GM12878 (cell line): ENCODE measurements around the gene NIN. TPM values are rescaled to one million over a fixed set of nuclear protein-coding genes. Genes with fewer than 3 reads are reported as not detected.

Source experiments
- BACH1 ChIP-seq: fragments of 450-650 bp; IDR thresholded peaks from 2 replicates; pipeline ENCODE4 v1.6.1; 2017; ENCODE audit warnings: mild to moderate bottlenecking, borderline replicate concordance
- BCLAF1 ChIP-seq: fragments of 450-650 bp; IDR thresholded peaks from 2 replicates; pipeline ENCODE4 v1.6.1; 2017; ENCODE audit warnings: antibody characterized with exemption, mild to moderate bottlenecking, moderate library complexity
- BRCA1 ChIP-seq: IDR thresholded peaks from 2 replicates; pipeline ENCODE4 v1.6.1; 2011; ENCODE audit warnings: low read depth, low read length, improper control_type of control experiment
- CHD4 ChIP-seq: fragments of 200-600 bp; sonication (generic); IDR thresholded peaks from 2 replicates; pipeline ENCODE4 v1.6.1; 2016; ENCODE audit warnings: mild to moderate bottlenecking
- CREM ChIP-seq: IDR thresholded peaks from 2 replicates; pipeline ENCODE4 v1.6.1; 2014; ENCODE audit warnings: antibody characterized with exemption, low read depth
- HSF1 ChIP-seq: fragments of 150-350 bp; IDR thresholded peaks from 2 replicates; pipeline ENCODE4 v1.6.1; 2014; ENCODE audit warnings: mild to moderate bottlenecking, low read depth, low read length
- MTA2 ChIP-seq: fragments of 450-650 bp; IDR thresholded peaks from 2 replicates; pipeline ENCODE4 v1.6.1; 2016; ENCODE audit warnings: low read depth, mild to moderate bottlenecking, moderate library complexity
- MTA3 ChIP-seq: IDR thresholded peaks from 2 replicates; pipeline ENCODE4 v1.6.1; 2012; ENCODE audit warnings: low read length, inconsistent platforms, borderline replicate concordance
- NBN ChIP-seq: fragments of 450-650 bp; IDR thresholded peaks from 2 replicates; pipeline ENCODE4 v1.6.1; 2016
- NR2C2 ChIP-seq: IDR thresholded peaks from 2 replicates; pipeline ENCODE4 v1.6.1; 2011; ENCODE audit warnings: borderline replicate concordance, low read depth; ENCODE audit not compliant: control insufficient read depth, insufficient read length
- PAX8 ChIP-seq: fragments of 450-650 bp; IDR thresholded peaks from 2 replicates; pipeline ENCODE4 v1.6.1; 2017; ENCODE audit warnings: mild to moderate bottlenecking, moderate library complexity
- POLR2AphosphoS5 ChIP-seq: IDR thresholded peaks from 2 replicates; pipeline ENCODE4 v1.6.1; 2011; ENCODE audit warnings: mild to moderate bottlenecking, low read length, inconsistent platforms
- RB1 ChIP-seq: fragments of 450-650 bp; formaldehyde crosslinking; IDR thresholded peaks from 2 replicates; pipeline ENCODE4 v1.6.1; 2017; ENCODE audit warnings: mild to moderate bottlenecking, borderline replicate concordance
- SMARCA5 ChIP-seq: fragments of 450-650 bp; IDR thresholded peaks from 2 replicates; pipeline ENCODE4 v1.6.1; 2017; ENCODE audit warnings: mild to moderate bottlenecking
- YY1 ChIP-seq: IDR thresholded peaks from 2 replicates; pipeline ENCODE4 v1.6.1; 2011; ENCODE audit warnings: low read depth, mild to moderate bottlenecking, low read length
- ZNF207 ChIP-seq: fragments of 450-650 bp; IDR thresholded peaks from 2 replicates; pipeline ENCODE4 v1.6.1; 2014; ENCODE audit warnings: antibody characterized with exemption, mild to moderate bottlenecking, borderline replicate concordance
- polyA plus RNA-seq, 11 experiments: library from polyadenylated mRNA; depleted of rRNA in 4 of 11; unstranded in 6 of 11; stranded (reverse) in 5 of 11; fragments of >200 nt; fragmentation: Nextera tagmentation in 4 of 11; fragmentation: Illumina TruSeq in 1 of 11; extraction: Ambion mirVana in 4 of 11; extraction: Trizol in 1 of 11; gene quantifications; 1 replicate in 1 of 11; 2 replicates in 10 of 11; pipeline versions ENCODE4 v1.2.1 to v1.2.3, GENCODE V29; 2011 to 2016; ENCODE audit warnings: inconsistent platforms in 2 of 11, missing spikeins in 2 of 11, low read depth in 1 of 11
- total RNA-seq, 4 experiments: library from RNA; depleted of rRNA in 3 of 4; stranded (reverse); fragments of >200 nt in 3 of 4; fragmentation: Illumina TruSeq in 1 of 4; extraction: Trizol in 1 of 4; gene quantifications; 2 replicates each; pipeline versions ENCODE4 v1.2.1 to v1.2.3, GENCODE V29; 2013 to 2021
- TF ChIP-seq, protein P1 (sequence below): fragments of 450-650 bp; IDR thresholded peaks from 2 replicates; pipeline ENCODE4 v1.6.1; 2016; ENCODE audit warnings: mild to moderate bottlenecking, moderate library complexity, borderline replicate concordance
- TF ChIP-seq, protein P2 (sequence below): IDR thresholded peaks from 2 replicates; pipeline ENCODE4 v1.6.1; 2012; ENCODE audit warnings: mild to moderate bottlenecking, low read depth, low read length
- TF ChIP-seq, protein P3 (sequence below): IDR thresholded peaks from 2 replicates; pipeline ENCODE4 v1.6.1; 2011; ENCODE audit warnings: low read depth, mild to moderate bottlenecking, low read length, moderate library complexity, borderline replicate concordance; ENCODE audit errors: extremely low read depth

NIN gene
- total and polyA plus RNA-seq, 10 of the 15 experiments (the other 5 are each of a cell fraction or from before 2014, with no cell fraction given): 16.2 to 135 (median 70.3) TPM

DNA sequence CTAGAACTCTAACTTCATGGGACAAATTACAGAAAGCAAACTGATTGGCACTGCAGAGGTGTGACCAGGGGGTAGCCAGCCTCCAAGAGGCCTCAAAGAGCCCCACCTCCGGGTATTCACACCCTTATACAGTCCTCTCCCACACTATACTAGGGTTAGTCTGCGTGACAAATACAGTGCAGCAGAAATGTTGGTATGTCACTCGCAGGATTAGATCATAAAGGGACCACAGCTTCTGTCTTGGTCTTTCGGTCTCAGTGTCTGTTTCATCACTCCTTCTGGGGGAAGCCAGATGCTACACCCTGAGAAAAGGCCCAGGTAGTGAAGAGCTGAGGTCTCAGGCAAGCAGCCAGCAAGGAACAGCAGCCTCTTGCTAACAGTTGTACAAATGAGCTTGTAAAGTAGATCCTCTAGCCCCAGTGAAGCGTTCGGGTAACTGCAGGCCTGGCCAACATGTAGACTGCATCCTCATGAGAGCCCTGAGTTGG, 94.0 kb downstream of the NIN start (continued):
- TF ChIP-seq RB1 (no peak), NR2C2 (no peak), SMARCA5 (peak; percentile 88), BACH1 (peak; percentile 97), NBN (peak; percentile 85), CREM (peak; percentile 88), MTA3 (no peak), MTA2 (peak; percentile 76), BCLAF1 (no peak), ZNF207 (0 out of 2 replicates have a peak, but pooled peaks have one; percentile 29), HSF1 (no peak), POLR2AphosphoS5 (0 out of 2 replicates have a peak, but pooled peaks have one; percentile 41), PAX8 (no peak), CHD4 (no peak), YY1 (peak; percentile 52; the same call in 1 of the 2 replicates), BRCA1 (no peak)
- TF ChIP-seq, protein P1, sequence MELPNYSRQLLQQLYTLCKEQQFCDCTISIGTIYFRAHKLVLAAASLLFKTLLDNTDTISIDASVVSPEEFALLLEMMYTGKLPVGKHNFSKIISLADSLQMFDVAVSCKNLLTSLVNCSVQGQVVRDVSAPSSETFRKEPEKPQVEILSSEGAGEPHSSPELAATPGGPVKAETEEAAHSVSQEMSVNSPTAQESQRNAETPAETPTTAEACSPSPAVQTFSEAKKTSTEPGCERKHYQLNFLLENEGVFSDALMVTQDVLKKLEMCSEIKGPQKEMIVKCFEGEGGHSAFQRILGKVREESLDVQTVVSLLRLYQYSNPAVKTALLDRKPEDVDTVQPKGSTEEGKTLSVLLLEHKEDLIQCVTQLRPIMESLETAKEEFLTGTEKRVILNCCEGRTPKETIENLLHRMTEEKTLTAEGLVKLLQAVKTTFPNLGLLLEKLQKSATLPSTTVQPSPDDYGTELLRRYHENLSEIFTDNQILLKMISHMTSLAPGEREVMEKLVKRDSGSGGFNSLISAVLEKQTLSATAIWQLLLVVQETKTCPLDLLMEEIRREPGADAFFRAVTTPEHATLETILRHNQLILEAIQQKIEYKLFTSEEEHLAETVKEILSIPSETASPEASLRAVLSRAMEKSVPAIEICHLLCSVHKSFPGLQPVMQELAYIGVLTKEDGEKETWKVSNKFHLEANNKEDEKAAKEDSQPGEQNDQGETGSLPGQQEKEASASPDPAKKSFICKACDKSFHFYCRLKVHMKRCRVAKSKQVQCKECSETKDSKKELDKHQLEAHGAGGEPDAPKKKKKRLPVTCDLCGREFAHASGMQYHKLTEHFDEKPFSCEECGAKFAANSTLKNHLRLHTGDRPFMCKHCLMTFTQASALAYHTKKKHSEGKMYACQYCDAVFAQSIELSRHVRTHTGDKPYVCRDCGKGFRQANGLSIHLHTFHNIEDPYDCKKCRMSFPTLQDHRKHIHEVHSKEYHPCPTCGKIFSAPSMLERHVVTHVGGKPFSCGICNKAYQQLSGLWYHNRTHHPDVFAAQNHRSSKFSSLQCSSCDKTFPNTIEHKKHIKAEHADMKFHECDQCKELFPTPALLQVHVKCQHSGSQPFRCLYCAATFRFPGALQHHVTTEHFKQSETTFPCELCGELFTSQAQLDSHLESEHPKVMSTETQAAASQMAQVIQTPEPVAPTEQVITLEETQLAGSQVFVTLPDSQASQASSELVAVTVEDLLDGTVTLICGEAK: no peak; the same call in 1 of the 2 replicates
- TF ChIP-seq, protein P2, sequence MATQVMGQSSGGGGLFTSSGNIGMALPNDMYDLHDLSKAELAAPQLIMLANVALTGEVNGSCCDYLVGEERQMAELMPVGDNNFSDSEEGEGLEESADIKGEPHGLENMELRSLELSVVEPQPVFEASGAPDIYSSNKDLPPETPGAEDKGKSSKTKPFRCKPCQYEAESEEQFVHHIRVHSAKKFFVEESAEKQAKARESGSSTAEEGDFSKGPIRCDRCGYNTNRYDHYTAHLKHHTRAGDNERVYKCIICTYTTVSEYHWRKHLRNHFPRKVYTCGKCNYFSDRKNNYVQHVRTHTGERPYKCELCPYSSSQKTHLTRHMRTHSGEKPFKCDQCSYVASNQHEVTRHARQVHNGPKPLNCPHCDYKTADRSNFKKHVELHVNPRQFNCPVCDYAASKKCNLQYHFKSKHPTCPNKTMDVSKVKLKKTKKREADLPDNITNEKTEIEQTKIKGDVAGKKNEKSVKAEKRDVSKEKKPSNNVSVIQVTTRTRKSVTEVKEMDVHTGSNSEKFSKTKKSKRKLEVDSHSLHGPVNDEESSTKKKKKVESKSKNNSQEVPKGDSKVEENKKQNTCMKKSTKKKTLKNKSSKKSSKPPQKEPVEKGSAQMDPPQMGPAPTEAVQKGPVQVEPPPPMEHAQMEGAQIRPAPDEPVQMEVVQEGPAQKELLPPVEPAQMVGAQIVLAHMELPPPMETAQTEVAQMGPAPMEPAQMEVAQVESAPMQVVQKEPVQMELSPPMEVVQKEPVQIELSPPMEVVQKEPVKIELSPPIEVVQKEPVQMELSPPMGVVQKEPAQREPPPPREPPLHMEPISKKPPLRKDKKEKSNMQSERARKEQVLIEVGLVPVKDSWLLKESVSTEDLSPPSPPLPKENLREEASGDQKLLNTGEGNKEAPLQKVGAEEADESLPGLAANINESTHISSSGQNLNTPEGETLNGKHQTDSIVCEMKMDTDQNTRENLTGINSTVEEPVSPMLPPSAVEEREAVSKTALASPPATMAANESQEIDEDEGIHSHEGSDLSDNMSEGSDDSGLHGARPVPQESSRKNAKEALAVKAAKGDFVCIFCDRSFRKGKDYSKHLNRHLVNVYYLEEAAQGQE: no peak
- TF ChIP-seq, protein P3, sequence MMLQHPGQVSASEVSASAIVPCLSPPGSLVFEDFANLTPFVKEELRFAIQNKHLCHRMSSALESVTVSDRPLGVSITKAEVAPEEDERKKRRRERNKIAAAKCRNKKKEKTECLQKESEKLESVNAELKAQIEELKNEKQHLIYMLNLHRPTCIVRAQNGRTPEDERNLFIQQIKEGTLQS: no peak
